NOMO-1 (cell line): ENCODE data around the gene MUC13.
A peak's percentile ranks its signal among the peaks of the same experiment; 100 is the strongest.

Experiments used
- DNase-seq, 2 experiments: peaks; one replicate each; lab custom pipeline; 2025; ENCODE audit not compliant: unreplicated experiment in 2 of 2; lab: John Stamatoyannopoulos, UW

Gene MUC13

GRCh38 chr3:124951511-124952281 lies 17.1 kb upstream of the MUC13 start:
- DNase-seq, result no peak

DNA sequence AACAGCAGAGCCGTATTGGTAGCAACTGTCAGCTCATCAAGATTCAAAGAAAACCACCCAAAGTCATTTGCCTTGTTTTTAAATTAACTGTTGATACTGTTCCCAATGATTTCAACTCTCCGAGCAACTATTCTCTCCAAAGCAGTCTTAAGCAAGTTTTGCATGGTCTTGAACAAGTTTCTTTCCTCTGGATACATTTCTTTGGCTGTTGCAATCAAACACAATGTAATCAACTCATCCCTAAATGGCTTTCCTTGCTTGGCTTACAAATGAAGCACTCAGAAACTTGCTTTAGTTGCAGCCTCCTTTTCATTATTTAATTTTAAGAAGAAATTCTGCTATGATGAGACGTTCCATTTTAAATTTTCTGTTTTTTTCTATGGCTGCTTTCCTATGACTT lies 15.5 kb upstream of the MUC13 start:
- DNase-seq, result no peak

DNA sequence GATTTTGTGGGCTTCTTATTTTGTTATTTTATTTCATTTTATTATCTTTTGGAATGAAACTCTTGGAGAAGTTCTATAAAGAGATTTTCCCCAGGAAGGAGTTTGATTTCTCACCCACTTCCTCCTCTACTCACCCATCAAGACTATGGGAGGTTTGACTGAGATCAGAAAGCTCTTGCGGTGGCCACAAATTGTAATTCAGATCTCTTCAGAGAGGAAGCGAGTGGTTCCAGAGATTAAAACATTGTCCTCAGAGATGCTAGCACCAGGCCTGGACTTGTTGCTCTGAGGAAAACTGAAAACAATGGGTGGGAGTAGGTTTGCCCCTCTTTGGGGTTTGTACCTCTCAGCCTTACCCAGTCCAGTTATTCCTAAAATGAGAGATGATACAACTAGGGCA lies 8.1 kb upstream of the MUC13 start:
- peak in 1 of 2 experiments; percentile 8 for DNase-seq

DNA sequence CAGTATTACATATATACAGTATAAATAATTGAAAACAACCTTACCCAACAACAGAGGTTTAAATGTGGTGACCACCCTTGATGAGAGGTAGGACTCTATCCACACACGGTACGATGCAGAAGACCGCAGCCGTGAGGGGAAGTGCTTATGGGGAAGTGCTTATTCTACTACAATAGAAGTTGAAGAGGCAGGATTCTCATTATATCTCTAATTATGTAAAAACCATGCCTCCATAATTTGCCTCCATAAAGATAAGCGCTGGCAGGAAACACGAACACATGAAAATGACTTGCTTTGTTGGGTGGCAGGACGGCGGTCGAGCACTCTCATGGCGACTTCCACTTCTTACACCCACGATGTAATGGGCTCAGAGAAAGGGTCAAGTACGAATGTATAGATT lies 7.2 kb upstream of the MUC13 start:
- DNase-seq, result peak; percentile 83 to 93

DNA sequence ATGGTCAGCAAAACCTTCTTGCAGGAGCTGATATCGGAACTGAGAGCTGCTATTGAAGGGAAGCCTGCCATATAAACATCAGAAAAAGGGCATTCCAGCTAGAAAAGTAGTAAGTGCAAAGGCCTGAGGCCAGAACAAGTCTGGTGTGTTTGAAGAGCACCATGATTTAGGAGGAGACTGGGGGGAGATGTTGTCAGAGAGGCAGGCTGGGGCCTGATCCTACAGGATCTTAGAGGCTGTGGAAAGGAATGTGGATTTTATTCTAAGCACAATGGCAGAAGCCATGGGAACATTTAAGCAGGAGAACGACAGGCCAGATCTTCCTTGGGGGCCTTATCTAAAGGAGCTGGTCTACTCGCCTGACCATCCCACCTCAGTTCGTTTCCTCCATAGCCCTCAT lies 5.1 kb upstream of the MUC13 start:
- DNase-seq, result no peak

DNA sequence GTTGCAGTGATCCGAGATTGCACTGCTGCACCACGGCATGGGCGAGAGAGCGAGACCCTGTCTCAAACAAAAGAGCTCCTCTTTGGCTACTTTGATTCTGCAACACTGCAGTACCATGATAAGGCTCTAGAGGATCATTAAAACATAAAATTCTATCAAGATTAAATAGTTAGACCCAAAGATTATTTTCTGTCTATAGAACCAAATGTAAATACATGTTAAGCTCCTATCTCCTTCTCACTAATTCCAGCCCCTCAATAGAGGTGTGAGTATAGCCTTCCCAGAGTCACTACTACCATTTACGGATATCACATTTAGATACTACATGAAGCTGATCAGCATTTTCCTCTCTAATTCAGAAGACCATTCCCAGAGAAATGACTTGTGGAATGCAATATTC lies 4.3 kb upstream of the MUC13 start:
- no peak for DNase-seq

DNA sequence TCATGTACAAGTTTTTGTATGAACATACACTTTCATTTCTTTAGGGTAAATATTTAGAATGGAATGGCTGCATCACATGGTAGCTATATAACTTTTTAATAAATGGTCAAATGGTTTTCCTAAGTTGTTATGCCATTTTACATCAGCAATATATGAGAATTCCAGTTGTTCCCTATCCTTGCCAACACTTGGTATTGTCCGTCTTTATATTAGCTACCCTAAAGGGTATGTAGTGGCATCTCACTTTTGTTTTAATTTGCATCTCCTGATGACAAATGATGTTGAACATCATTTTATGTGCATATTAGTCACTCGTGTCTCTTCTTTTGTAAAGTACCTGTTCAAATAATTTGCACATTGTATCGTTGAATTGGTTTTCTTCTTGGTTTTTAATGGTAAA lies 2.5 kb upstream of the MUC13 start:
- DNase-seq, result no peak

- no peak for DNase-seq
Measured at GRCh38 chr3:124935794-124936542, 1.4 kb upstream of the MUC13 start.

- peak; percentile 65 to 67 for DNase-seq
Measured at GRCh38 chr3:124935264-124935663, 713 bp upstream of the MUC13 start.

GRCh38 chr3:124928333-124929202 lies 6.0 kb downstream of the MUC13 start:
- peak; percentile 21 to 53 for DNase-seq

DNA sequence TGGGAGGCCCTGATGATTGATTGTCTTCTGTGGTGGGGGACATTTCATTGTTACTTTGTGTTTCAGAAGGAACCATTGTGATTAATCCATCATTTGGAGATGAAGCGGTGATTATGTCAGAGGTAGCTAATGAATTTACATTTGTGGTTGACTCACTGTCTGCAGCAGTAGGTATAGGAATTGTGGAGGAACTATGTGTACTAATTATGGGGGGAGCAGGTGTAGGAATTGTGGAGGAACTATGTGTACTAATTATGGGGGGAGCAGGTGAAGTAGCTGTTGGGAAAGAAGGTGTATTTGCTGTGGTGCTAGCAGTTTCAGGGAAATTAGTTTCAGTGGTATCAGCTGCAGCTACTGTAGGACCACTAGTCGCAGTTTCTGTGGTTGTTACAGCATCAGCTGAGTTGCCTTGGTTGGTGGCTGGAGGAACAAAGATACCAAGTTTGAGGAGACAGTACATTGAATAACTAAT lies 6.9 kb downstream of the MUC13 start:
- DNase-seq, result no peak

DNA sequence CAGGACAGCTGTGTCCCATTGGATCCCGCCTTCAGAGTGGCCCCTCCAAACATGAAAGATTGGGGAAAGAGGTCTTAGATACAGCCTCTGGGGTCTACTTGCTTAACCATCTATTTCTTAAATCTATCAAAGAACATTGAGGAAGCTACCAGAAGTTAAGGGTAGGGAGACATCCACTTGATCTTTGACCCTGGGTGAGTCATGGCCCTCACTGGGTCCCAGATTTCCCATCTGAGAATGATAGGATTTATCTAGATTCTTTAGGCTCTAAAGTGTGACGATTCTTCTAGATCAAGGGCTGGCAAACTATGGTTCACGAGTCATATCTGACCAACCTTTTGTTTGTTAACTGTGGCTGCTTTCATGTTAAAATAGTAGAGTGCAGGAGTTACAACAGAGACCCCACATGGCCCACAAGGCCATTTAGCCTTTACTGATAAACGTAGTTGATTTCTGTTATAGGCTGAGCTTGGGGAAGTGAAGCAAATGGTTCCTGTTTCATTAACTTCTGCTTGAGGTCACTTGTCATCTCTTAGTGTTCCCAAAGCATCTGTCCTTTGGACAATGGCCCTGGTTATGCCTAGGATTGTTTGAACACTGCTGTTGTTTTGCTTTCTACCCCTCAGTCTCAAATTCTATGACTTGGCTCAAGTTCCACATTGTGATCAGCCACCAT lies 8.0 kb downstream of the MUC13 start:
- DNase-seq, result peak; percentile 47 to 77

DNA sequence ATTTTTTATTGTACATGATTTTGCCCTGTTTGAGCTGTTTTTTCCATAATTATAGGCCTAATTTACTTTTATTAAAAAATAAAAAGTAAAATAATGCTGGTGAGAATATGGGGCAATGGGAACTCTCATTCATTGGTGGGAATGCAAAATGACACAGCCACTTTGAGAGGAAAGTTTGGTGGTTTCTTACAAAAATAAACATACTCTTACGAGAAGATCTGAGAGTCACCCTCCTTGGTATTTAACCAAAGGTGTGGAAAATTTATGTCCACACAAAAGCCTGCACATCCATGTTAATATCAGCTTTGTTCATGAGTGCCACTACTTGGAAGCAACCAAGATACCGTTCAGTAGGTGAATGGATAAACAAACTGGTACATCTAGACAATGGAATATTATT lies 9.8 kb downstream of the MUC13 start:
- no peak for DNase-seq

DNA sequence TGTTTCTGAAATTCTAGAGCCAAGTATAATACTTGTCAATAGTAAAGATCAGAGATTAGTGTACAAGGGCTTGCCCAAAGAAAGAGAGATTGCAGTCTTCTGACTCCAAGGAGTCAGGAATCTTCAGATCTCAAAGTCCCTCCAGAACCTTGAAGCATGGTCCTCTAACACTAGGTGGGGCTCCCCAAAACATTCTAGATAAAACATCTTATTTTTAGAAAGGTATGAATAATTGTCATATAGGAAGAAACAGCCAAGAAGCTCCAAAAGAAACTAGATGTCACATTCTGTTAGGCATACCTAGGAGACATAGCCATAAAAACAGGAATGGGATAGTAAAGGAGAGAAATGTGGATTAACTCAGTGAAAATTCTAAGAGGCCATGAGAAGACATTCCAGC lies 10.7 kb downstream of the MUC13 start:
- no peak for DNase-seq

- DNase-seq, result no peak
Measured at GRCh38 chr3:124920718-124921117, 13.8 kb downstream of the MUC13 start.

DNA sequence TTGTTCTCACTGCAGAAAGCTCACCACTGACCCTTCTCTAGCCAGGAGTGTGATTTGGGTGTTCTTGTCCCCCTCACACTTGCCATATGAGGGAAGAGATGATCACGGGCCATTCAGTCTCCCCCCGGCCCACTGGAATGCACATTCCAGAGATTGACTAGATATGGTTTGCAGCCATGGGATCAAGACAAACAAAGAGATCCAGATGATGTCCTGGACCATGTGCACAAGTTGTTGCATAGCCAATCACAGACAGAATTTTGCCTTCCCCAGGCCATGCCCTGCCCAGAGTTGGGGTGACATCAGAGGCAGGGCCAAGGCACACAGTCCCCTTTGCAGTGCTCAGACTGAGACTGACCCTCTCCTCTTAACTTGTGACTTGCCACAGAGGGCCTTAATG lies 14.8 kb downstream of the MUC13 start:
- DNase-seq, result no peak

DNA sequence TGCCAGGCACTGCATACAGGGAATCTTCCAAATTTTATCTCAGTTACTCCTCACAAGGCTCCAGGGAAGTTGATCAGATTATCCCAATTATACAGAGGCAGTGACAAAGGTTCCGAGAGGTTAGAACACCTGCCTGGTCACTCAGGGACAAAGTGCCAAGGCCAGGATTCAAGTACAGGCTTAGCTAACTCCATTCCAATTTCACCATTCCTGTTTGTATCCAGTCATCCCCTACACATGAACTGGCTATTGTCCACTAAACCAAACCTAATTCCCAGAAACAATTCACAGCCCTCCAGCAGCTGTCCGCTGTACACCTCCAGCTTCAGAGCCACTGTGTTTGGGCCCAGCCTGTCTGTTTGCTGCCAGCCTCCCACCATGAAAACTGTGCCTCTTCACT lies 16.0 kb downstream of the MUC13 start:
- DNase-seq, result no peak

- DNase-seq, result no peak
Measured at GRCh38 chr3:124916837-124917409, 17.6 kb downstream of the MUC13 start.

DNA sequence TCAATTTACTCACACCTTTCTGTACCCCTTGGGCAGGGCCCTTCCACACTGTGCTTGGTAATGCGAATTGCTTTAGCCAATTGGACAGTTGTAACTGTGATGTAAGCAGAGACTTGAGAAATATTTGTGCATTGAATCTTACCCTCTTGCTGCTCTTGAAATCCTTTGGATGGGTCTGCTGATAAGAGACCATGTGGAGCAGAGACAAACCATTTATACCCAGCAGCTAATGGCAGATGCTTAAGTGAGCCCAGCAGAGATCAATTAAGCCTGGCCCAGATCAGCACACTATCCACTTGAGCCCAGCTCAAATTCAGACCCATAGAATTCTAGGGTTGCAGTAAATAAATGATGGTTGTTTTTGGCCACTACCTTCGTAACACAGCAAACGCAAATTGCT lies 19.3 kb downstream of the MUC13 start:
- DNase-seq, result no peak

GRCh38 chr3:124907957-124908356 lies 26.6 kb downstream of the MUC13 start:
- no peak for DNase-seq
